IPS-20b (cell line): Measurements from ENCODE around the gene CCDC200.
"Not testable (repeated sequence)": the region's sequence is repeated elsewhere in the genome, so short reads cannot be mapped to it uniquely, and the experiment has no call there.

Experiments used
- H3K27ac ChIP-seq: one replicate; pipeline ENCODE4 v1.5.1; 2013; ENCODE audit warnings: low read length
- H3K27me3 ChIP-seq: 2 replicates; pipeline ENCODE4 v1.6.1; 2013; ENCODE audit warnings: mild to moderate bottlenecking, low read length, inconsistent platforms; ENCODE audit not compliant: insufficient read depth
- H3K36me3 ChIP-seq: 2 replicates; pipeline ENCODE4 v1.6.1; 2013; ENCODE audit warnings: low read depth, mild to moderate bottlenecking, inconsistent platforms, low read length, moderate library complexity; ENCODE audit not compliant: insufficient read depth
- H3K4me1 ChIP-seq: 2 replicates; pipeline ENCODE4 v1.6.1; 2013; ENCODE audit warnings: mild to moderate bottlenecking, control low read depth, inconsistent platforms, low read length, moderate library complexity; ENCODE audit not compliant: insufficient read depth
- H3K4me3 ChIP-seq: 2 replicates; pipeline ENCODE4 v1.5.1; 2013; ENCODE audit warnings: mild to moderate bottlenecking, low read length, inconsistent platforms
- H3K9ac ChIP-seq: 2 replicates; pipeline ENCODE4 v1.6.1; 2013; ENCODE audit warnings: low read depth, mild to moderate bottlenecking, inconsistent platforms, low read length, moderate library complexity
- H3K9me3 ChIP-seq: 2 replicates; pipeline ENCODE4 v1.6.1; 2013; ENCODE audit warnings: mild to moderate bottlenecking, low read depth, low read length, inconsistent platforms; ENCODE audit not compliant: insufficient read depth

Gene CCDC200

GRCh38 chr17:43228020-43228782 is at the start of gene CCDC200:
Gene CCDC200, minus strand, starts transcription at chr17:43228623. Its CDS starts 69 bp downstream, at chr17:43228554.
- not testable (repeated sequence) for H3K9me3 ChIP-seq

DNA sequence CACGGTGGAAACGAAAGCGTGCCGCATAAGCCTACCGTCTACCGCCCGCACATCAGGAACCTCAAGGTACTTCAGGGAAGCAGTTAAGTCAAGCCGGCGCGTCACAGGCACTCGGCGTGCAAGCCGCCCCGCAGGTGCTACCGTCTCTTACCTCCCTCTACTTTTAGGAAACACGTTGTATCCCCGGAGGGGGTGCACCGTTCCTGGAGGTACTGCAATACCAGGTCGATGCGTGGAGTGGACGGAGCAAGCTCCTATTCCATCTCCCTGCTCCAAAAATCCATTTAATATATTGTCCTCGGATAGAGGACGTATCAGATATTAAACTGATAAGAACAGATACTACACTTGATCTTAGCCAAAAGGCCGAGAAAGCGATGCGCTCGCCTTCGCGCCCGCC is 44.5 kb upstream of the CCDC200 start:
- H3K27me3 ChIP-seq, H3K36me3 ChIP-seq, H3K9ac ChIP-seq, H3K4me1 ChIP-seq, H3K9me3 ChIP-seq, H3K4me3 ChIP-seq, H3K27ac ChIP-seq: not testable (repeated sequence)

More at GRCh38 chr17:43228020-43228782, at the start of gene CCDC200:
- H3K4me1 ChIP-seq, H3K36me3 ChIP-seq, H3K9ac ChIP-seq, H3K27ac ChIP-seq, H3K27me3 ChIP-seq, H3K4me3 ChIP-seq: not testable (repeated sequence)

GRCh38 chr17:43272483-43272882 is 44.1 kb upstream of the CCDC200 start:
- not testable (repeated sequence) for H3K27me3 ChIP-seq, H3K9me3 ChIP-seq, H3K36me3 ChIP-seq, H3K9ac ChIP-seq, H3K4me3 ChIP-seq, H3K4me1 ChIP-seq, H3K27ac ChIP-seq

GRCh38 chr17:43270552-43271504 is 42.4 kb upstream of the CCDC200 start:
- H3K4me1 ChIP-seq, H3K36me3 ChIP-seq, H3K27ac ChIP-seq, H3K9me3 ChIP-seq, H3K9ac ChIP-seq, H3K27me3 ChIP-seq, H3K4me3 ChIP-seq: not testable (repeated sequence)

GRCh38 chr17:43246456-43246855 is 18.0 kb upstream of the CCDC200 start:
- H3K4me3 ChIP-seq, H3K9ac ChIP-seq, H3K9me3 ChIP-seq, H3K27me3 ChIP-seq, H3K36me3 ChIP-seq, H3K27ac ChIP-seq, H3K4me1 ChIP-seq: not testable (repeated sequence)

- H3K4me1 ChIP-seq, H3K9me3 ChIP-seq, H3K4me3 ChIP-seq, H3K9ac ChIP-seq, H3K27ac ChIP-seq, H3K36me3 ChIP-seq, H3K27me3 ChIP-seq: not testable (repeated sequence)
Measured at GRCh38 chr17:43240596-43241352, 12.4 kb upstream of the CCDC200 start.

DNA sequence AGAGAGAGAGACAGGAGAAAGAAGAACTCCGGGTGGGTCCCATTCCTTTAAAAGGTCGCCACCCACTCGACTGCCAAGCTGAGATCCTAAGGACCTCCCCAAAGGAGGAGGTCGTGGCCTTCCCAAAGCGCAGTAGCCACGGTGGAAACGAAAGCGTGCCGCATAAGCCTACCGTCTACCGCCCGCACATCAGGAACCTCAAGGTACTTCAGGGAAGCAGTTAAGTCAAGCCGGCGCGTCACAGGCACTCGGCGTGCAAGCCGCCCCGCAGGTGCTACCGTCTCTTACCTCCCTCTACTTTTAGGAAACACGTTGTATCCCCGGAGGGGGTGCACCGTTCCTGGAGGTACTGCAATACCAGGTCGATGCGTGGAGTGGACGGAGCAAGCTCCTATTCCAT is 11.2 kb upstream of the CCDC200 start:
- not testable (repeated sequence) for H3K9me3 ChIP-seq, H3K9ac ChIP-seq, H3K4me1 ChIP-seq, H3K27me3 ChIP-seq, H3K4me3 ChIP-seq, H3K36me3 ChIP-seq, H3K27ac ChIP-seq

- H3K4me3 ChIP-seq, H3K9me3 ChIP-seq, H3K9ac ChIP-seq, H3K27ac ChIP-seq, H3K36me3 ChIP-seq, H3K4me1 ChIP-seq, H3K27me3 ChIP-seq: not testable (repeated sequence)
Measured at GRCh38 chr17:43233877-43234276, 5.5 kb upstream of the CCDC200 start, which contains the start of gene RNU2-1. Gene RNU2-1, minus strand, starts transcription at chr17:43233977.

- H3K27ac ChIP-seq, H3K4me3 ChIP-seq, H3K9ac ChIP-seq, H3K9me3 ChIP-seq, H3K36me3 ChIP-seq, H3K4me1 ChIP-seq, H3K27me3 ChIP-seq: not testable (repeated sequence)
Measured at GRCh38 chr17:43233263-43233662, 4.8 kb upstream of the CCDC200 start.

DNA sequence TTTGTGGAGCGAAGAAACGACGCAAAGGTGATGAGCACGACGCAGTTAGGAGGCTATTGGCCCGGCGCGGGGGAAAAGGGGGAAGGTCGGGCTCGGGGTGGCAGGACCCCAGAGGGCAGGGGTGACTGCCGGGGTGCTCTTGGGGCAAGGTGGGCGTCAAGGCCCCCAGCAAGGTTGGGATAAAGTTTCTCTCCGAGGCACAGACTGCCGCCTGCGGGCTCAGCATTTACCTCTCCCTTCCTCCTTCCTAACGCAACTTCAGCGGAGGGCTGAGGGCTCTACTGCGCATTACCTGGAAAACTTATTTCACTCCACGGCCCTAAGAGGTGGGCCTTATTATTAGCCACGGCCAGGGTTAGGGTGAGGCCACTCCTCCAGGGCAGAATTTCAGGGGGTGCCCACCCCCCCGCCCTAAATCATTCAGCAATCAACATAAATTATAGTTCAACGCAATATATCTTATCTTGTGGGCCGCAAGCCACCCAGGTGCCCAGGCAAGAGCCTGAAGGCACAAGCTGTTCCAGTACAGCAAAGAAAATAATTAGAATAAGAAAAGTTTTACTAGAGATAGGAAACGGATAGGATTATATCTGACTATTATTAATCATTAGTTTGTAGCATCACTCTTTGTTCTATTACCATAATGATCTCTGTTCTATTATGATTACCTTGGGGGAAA is 3.7 kb upstream of the CCDC200 start:
- H3K4me3 ChIP-seq, H3K27ac ChIP-seq, H3K36me3 ChIP-seq, H3K9ac ChIP-seq, H3K4me1 ChIP-seq, H3K27me3 ChIP-seq, H3K9me3 ChIP-seq: not testable (repeated sequence)

GRCh38 chr17:43231205-43232020 is 3.0 kb upstream of the CCDC200 start:
- H3K9me3 ChIP-seq, H3K9ac ChIP-seq, H3K4me1 ChIP-seq, H3K27ac ChIP-seq, H3K4me3 ChIP-seq, H3K27me3 ChIP-seq, H3K36me3 ChIP-seq: not testable (repeated sequence)
